Measurements from ENCODE around the gene IKZF1. TPM values are rescaled to one million over a fixed set of nuclear protein-coding genes. Genes with fewer than 3 reads are reported as not detected.

Gene IKZF1
- total RNA-seq, 1 experiment from 2014 or later: 0.57 TPM

DNA sequence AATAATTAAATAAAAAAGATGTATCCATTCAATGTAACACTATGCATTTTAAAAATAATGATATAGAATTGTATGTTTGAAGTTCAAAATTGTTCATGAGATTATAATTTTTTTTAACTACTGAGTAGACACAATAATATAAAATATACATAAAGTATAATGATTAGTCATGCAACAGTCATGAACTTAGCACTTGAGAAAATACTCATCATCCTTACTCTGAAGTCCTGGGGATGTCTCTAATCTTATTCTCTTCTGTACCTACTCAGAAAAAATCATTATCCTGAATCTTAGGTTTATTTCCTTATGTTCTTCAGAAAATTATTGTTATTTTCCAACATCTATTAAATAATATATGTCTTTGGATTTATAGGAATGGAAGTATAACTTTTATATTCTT lies 26.4 kb upstream of the IKZF1 start:
- H4K20me1 ChIP-seq (ENCODE audit: insufficient read depth): no peaks in the 10 kb centered on the region
- POLR2A ChIA-PET: no interaction called here
- no TSS peak for BruUV-seq (replicated peaks)
- no peak for ATAC-seq
- intact Hi-C loops (cut with micrococcal nuclease): no loop called here
- H3K9me3 ChIP-seq (ENCODE audit: control insufficient read depth in 1 of 2, insufficient read depth in 1 of 2, low read depth in 1 of 2, low read length in 2 of 2): no peaks in the 10 kb centered on the region
- H3K79me2 ChIP-seq (ENCODE audit: insufficient read depth, low read length): no peaks in the 10 kb centered on the region
- RAD21 ChIA-PET (ENCODE audit: low non-redundant PET in 1 of 2, low total read pairs in 2 of 2, uncharacterized antibody in 2 of 2, unreplicated experiment in 2 of 2): no interaction called here
- H3K4me2 ChIP-seq (ENCODE audit: low read length): no peak overlapping the region
- H3K9me2 ChIP-seq (ENCODE audit: insufficient read depth): no peaks in the 10 kb centered on the region
- H2AFZ ChIP-seq (ENCODE audit: low read depth, low read length, poor library complexity, severe bottlenecking): no peak overlapping the region
- H3K27ac ChIP-seq (ENCODE audit: low read depth, low read length): no peak overlapping the region
- H3K27me3 ChIP-seq (ENCODE audit: insufficient read depth, low read length): peaks cover 11% of the 10 kb centered on the region; the same call in 1 of the 2 replicates
- no peak for DNase-seq (ENCODE audit: low read depth, low spot score)
- no peak overlapping the region for H3K9ac ChIP-seq (ENCODE audit: low read length)
- CTCF ChIA-PET: no interaction called here
- H3K36me3 ChIP-seq (ENCODE audit: control insufficient read depth in 1 of 2, insufficient read depth in 2 of 2, low read length in 2 of 2): no peaks in the 10 kb centered on the region
- H3K4me1 ChIP-seq (ENCODE audit: control insufficient read depth in 1 of 2, insufficient read depth in 2 of 2, low read length in 2 of 2): no peaks in the 10 kb centered on the region
- H3K4me3 ChIP-seq (replicated peaks in 1 of 2; ENCODE audit: low read depth in 1 of 2, low read length in 2 of 2): no peak overlapping the region
- TF ChIP-seq JUND (IDR thresholded peaks at IDR 0.05) (no peak), TCF7L2 (IDR thresholded peaks at IDR 0.05; ENCODE audit: borderline replicate concordance, extremely low read depth, insufficient read depth, insufficient read length) (no peak), ZBTB33 (IDR thresholded peaks at IDR 0.05; ENCODE audit: extremely low read depth, insufficient replicate concordance, low read length) (no peak), EGR1 (IDR thresholded peaks at IDR 0.05; ENCODE audit: low read depth) (no peak), POLR2A (IDR thresholded peaks at IDR 0.05; ENCODE audit: borderline replicate concordance, extremely low read depth, insufficient read depth, insufficient read length) (no peak), ZNF274 (IDR thresholded peaks at IDR 0.05; ENCODE audit: low read depth, low read length) (no peak), SP1 (IDR thresholded peaks at IDR 0.05; ENCODE audit: low read depth) (no peak), SRF (IDR thresholded peaks at IDR 0.05; ENCODE audit: low read depth) (no peak), SIN3A (IDR thresholded peaks at IDR 0.05; ENCODE audit: low read depth) (no peak), EZH2 (IDR thresholded peaks at IDR 0.05) (no peak), YY1 (IDR thresholded peaks at IDR 0.05; ENCODE audit: extremely low read depth, insufficient replicate concordance, low read depth, low read length) (no peak), RAD21 (IDR thresholded peaks at IDR 0.05; ENCODE audit: low read depth) (no peak), ZFX (IDR thresholded peaks at IDR 0.05) (no peak), POLR2AphosphoS5 (IDR thresholded peaks at IDR 0.05; ENCODE audit: low read depth, low read length) (no peak), CBX3 (IDR thresholded peaks at IDR 0.05; ENCODE audit: low read depth) (no peak), MAX (IDR thresholded peaks at IDR 0.05) (no peak), CEBPB (IDR thresholded peaks at IDR 0.05; ENCODE audit: low read depth) (no peak)
- TF ChIP-seq, protein P1, sequence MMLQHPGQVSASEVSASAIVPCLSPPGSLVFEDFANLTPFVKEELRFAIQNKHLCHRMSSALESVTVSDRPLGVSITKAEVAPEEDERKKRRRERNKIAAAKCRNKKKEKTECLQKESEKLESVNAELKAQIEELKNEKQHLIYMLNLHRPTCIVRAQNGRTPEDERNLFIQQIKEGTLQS (IDR thresholded peaks at IDR 0.05): no peak
